HG02970 (cell line): ENCODE measurements around the gene MISP.

Experiments
- ATAC-seq: cut with Tn5 transposase; IDR thresholded peaks from one replicate; pipeline ENCODE4 v1.9.1; 2021; ENCODE audit warnings: mild to moderate bottlenecking, moderate library complexity, moderate number of reproducible peaks; ENCODE audit not compliant: unreplicated experiment, low FRiP score

Gene MISP

DNA sequence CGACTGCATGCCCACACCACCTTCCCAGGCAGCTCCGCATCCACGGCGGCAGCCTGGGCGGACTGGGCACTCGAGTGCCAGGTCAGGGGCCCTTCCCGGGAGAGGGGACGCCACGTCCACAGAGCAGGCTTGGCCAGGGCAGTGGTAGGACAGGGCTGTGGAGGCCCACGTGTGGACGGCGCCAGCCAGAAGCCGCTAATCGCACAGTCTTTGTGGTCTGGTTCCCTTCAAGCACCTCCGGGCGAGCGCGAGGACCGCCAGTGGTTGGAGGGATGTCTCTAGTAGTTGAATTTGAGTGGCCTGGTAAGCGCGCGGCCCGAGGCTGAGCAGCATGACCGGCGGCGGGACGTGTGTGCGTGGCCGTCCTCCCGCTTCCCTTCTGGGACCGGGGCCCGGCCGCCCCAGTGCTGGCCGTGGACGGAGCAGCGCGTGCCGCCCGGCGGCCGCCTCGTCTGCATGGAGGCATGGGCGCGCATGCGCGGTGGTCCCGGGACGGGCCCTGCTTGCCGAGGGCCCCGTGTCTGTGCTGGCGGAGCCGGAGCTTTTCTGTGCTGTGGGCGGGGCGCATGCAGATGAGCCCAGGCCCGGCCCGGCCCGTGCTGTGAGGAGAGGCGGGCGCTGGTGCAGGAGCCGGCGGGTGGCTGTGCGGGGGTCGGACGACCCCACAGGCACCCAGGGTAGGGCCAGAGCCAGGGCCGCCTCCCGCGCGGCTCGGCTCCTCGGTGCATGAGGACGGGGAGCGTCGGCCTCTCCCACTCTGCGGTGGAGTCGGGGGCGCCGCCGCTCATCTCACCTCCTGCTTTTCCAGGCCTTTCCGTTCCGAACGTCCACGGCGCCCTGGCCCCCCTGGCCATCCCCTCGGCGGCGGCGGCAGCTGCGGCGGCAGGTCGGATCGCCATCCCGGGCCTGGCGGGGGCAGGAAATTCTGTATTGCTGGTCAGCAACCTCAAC, 55.0 kb downstream of the MISP start:
- ATAC-seq: no peak

DNA sequence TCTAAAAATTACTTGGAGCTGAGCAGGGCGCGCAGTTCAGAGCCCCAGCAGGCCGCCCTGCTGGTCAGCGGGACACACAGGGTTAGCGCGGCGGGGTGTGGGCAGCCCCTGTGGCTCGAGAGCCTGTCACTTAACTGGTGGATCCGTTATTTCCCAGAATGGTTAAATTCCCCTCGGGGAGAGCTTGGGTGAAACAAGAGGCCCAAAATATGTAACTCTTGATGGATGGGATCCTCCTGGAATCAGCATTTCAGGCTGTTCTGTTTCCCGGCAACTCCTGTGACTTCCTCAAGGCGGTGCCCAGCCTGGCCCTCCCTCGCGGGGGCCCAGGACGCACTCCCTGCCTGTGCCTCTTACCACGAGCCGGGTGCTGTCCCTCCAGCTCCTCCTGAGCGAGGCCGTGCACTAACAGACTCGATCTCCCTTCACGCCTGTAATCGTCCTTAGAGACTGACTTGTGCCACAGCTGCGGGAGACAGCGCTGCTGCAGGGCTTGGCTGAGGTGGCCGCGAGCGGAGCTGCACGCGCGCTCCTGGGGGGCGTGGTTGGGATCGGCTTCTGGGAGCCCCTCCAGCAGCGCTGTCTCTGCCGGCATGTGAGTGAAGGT, 56.0 kb downstream of the MISP start:
- no peak for ATAC-seq

DNA sequence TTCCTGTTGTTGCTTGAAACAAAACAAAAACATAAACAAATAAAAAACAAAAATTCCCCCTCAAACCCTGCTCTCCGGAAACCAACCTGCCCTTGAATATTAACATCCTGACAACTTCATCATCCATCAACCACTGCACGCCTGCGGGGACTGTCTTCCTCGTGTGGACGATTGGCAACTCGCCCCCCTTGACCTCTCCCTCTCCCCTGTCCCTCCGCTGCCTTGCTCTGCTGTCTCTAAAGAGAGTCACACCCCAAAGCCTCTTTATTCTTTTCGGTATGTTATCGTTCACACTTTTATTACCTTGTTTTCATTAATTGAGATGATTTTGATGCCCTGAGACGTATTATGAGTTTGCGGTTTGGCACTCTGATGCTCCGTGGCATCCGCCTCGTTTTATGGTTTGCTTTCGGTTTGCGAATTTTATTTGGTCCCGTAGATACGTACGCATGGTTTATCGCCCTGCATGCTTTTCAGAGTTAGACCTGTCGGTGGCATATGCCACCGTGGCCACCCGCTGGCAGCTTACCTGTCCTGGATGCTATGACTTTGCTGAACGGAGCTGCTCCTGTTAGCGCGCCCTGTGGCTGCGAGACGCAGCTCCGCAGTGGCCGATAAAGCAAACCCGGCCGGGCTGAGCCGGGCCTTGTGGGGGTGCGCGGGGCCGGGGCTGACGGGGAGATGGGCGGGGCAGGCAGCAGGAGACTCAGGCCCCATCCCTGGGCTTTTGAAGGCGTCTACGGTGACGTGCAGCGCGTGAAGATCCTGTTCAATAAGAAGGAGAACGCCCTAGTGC, 56.9 kb downstream of the MISP start:
- no peak for ATAC-seq

DNA sequence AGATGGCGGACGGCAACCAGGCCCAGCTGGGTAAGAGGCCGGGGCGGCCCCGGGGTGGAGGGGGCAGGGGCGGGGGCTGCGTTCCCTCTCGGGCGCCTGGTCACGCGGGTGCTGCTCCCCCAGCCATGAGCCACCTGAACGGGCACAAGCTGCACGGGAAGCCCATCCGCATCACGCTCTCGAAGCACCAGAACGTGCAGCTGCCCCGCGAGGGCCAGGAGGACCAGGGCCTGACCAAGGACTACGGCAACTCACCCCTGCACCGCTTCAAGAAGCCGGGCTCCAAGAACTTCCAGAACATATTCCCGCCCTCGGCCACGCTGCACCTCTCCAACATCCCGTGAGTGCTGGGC, 57.5 kb downstream of the MISP start:
- no peak for ATAC-seq

DNA sequence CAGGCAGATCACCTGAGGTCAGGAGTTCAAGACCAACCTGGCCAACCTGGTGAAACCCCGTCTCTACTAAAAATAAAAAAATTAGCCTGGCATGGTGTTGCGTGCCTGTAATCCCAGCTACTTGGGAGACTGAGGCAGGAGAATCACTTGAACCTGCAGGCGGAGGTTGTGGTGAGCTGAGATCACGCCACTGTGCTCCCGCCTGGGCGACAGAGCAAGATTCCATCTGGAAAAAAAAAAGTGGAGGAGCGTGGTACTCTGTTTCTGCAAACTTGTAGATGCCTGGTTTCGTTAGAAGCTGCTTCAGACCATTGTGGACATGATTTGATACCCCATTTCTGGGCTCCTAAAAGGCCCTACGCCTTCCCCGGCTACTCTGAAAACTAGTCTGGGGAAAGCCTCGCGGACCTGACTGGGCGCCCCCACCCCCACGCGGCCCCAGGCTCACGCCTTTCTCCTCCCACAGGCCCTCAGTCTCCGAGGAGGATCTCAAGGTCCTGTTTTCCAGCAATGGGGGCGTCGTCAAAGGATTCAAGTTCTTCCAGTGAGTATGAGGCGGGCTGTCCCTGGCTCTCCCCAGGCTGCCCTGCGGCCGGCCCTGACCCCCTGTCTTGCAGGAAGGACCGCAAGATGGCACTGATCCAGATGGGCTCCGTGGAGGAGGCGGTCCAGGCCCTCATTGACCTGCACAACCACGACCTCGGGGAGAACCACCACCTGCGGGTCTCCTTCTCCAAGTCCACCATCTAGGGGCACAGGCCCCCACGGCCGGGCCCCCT, 59.4 kb downstream of the MISP start:
- no peak for ATAC-seq

DNA sequence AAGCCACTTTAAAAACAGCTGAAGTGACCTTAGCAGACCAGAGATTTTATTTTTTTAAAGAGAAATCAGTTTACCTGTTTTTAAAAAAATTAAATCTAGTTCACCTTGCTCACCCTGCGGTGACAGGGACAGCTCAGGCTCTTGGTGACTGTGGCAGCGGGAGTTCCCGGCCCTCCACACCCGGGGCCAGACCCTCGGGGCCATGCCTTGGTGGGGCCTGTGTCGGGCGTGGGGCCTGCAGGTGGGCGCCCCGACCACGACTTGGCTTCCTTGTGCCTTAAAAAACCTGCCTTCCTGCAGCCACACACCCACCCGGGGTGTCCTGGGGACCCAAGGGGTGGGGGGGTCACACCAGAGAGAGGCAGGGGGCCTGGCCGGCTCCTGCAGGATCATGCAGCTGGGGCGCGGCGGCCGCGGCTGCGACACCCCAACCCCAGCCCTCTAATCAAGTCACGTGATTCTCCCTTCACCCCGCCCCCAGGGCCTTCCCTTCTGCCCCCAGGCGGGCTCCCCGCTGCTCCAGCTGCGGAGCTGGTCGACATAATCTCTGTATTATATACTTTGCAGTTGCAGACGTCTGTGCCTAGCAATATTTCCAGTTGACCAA, 60.1 kb downstream of the MISP start:
- ATAC-seq: no peak

DNA sequence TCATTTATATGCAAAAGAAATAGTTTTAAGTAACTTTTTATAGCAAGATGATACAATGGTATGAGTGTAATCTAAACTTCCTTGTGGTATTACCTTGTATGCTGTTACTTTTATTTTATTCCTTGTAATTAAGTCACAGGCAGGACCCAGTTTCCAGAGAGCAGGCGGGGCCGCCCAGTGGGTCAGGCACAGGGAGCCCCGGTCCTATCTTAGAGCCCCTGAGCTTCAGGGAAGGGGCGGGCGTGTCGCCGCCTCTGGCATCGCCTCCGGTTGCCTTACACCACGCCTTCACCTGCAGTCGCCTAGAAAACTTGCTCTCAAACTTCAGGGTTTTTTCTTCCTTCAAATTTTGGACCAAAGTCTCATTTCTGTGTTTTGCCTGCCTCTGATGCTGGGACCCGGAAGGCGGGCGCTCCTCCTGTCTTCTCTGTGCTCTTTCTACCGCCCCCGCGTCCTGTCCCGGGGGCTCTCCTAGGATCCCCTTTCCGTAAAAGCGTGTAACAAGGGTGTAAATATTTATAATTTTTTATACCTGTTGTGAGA, 60.7 kb downstream of the MISP start:
- no peak for ATAC-seq

DNA sequence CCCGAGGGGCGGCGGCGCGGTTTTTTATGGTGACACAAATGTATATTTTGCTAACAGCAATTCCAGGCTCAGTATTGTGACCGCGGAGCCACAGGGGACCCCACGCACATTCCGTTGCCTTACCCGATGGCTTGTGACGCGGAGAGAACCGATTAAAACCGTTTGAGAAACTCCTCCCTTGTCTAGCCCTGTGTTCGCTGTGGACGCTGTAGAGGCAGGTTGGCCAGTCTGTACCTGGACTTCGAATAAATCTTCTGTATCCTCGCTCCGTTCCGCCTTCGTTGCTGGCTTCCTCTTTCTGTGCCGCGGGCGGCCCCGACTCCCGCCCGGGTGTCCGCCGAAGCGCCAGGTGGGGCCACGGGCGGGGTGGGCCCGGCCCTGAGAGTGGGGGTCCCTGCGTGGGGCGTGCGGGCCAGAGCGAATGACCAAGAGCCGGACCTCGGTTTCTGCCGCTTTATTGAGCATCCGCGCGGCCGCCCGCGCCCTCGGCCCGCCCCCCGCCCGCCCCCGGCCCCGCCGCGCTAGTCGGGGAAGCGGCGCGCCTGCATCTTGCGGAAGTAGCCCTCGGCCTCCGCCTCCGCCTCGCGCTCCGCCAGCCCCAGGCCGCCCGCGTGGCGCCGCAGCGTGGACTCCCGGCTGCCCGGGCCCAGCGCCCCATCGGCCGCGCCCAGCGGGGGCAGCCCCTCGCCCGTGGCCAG, 61.3 kb downstream of the MISP start:
- no peak for ATAC-seq

DNA sequence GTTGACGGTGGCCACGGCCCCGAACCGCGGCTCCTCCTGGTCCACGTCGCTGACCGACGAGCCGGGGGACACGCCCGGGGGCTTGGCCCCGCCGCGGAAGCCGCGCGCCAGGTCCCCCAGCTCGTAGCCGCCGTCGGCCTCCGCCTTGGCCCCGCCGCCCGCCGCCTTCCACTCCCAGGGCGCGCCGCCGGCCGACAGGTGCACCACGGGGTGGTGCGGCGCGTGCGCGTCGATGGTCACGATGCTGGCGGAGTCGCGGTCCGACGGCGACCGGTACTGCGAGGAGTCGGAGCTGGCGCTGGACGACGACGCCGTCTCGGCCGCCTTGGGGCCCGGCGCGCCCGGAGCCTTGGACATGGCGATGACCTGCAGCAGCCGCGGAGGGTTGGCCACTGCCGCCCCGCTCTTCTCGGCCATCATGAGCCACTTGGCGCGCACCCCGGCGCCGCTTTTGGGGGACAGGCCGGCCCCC, 61.9 kb downstream of the MISP start:
- no peak for ATAC-seq

DNA sequence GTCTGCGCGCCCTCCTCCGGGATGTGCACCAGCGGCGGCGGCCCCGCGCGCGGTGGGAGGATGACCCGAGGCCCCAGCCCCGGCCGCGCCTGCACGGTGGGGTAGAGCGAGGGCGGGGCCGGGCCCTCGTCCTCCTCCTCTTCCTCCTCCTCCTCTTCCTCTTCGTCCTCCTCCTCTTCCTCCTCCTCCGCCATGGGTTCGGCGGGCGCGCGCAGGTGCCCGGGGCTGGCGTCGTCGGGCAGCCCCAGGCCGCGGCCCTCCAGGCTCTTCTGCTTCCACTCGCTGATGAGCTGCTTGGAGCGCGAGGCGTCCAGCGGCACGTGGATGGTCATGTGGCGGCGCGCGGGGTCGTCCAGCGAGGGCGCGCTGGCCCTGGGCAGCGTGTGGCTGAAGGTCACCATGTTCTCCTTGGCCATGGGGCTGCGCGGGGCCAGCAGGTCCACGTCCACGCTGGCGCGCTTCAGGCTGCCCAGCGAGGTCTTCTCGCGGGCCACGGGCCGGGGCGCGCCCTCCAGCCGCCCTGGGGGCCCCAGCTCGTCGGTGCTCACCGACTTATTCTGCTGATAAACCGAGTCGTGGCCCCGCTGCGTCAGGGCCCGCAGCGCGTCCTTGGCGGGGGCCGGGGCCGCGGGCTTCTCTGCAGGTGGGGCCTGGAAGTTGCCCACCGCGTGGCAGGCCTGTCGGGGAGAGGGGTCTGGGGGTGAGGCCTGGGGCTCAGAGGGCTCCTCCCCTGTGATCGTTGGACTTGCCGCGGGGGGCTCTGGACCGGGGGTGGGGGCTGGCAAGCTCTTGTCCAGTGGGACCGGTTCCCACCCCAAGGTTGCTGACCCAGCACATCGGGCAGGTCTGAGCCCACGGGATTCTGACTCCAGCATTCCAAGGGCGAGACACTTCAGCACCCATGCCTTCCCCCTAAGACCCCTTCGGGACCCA, 62.6 kb downstream of the MISP start:
- no peak for ATAC-seq
